ENCODE data around the gene DBNL. TPM values are rescaled to one million over a fixed set of nuclear protein-coding genes. Genes with fewer than 3 reads are reported as not detected.
"Not testable (repeated sequence)": the region's sequence is repeated elsewhere in the genome, so short reads cannot be mapped to it uniquely, and the experiment has no call there.

DBNL gene
- total RNA-seq, 2 donors from 2014 or later, result 93.8 to 137 TPM

- not testable (repeated sequence) for H3K4me1 Mint-ChIP-seq, H3K27ac Mint-ChIP-seq, H3K4me3 Mint-ChIP-seq, H3K9me3 Mint-ChIP-seq, H3K27me3 Mint-ChIP-seq
- peaks cover 12% of the 10 kb centered on the region for H3K36me3 Mint-ChIP-seq (ENCODE audit: low read depth)
- peak; percentile 39 for ATAC-seq (replicated peaks)
Measured at GRCh38 chr7:44036364-44036763, 8.1 kb upstream of the DBNL start.

DNA sequence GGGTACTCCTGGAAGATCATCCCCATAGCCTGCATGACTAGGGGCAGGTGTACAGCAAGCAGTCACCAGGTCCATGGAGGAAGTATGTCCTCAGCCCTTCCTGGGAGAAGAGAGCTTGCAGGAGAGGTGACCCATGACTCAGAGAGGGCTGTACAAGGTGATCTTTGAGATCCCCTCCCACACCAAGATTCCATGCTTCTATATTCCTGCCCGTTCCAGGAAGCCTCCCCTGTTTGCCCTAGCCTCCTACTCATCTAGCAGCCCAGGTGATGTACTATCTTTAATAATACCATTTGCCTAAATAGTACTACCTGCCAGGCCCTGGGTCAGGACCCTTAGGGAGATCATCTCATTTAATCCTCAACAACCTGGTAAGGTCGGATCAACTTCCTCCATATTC is 6.6 kb upstream of the DBNL start:
- H3K36me3 Mint-ChIP-seq (ENCODE audit: low read depth), result peaks cover 12% of the 10 kb centered on the region
- not testable (repeated sequence) for H3K9me3 Mint-ChIP-seq; H3K4me1 Mint-ChIP-seq; H3K27ac Mint-ChIP-seq; H3K4me3 Mint-ChIP-seq; H3K27me3 Mint-ChIP-seq; ATAC-seq (replicated peaks)

DNA sequence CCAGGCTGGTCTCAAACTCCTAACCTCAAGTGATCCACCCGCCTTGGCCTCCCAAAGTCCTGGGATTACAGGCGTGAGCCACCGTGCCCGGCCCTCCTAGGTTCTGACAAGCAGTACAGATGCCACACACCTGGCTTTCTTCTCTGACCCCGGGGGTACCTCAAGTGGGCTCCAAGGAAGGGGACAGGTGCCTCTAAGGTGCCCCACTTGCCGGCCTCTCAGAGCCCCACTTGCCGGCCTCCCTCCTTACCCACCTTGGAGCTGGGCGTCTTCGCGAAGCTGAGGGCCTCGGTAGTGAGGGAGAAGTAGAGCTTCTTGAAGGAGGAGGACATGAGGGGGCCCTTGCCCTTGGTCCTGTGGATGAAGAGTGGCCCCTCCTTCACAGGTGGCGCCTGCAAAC is 5.9 kb upstream of the DBNL start:
- not testable (repeated sequence) for H3K36me3 Mint-ChIP-seq (ENCODE audit: low read depth); H3K27ac Mint-ChIP-seq; H3K27me3 Mint-ChIP-seq; ATAC-seq (replicated peaks); H3K4me3 Mint-ChIP-seq; H3K4me1 Mint-ChIP-seq; H3K9me3 Mint-ChIP-seq

- ATAC-seq (replicated peaks), result peak; percentile 79
- H3K4me1 Mint-ChIP-seq; H3K36me3 Mint-ChIP-seq (ENCODE audit: low read depth); H3K27ac Mint-ChIP-seq; H3K9me3 Mint-ChIP-seq; H3K27me3 Mint-ChIP-seq: not testable (repeated sequence)
- peak overlapping the region; percentile 49 for H3K4me3 Mint-ChIP-seq
Measured at GRCh38 chr7:44038961-44039558, 5.4 kb upstream of the DBNL start.

GRCh38 chr7:44039800-44040492 is 4.6 kb upstream of the DBNL start:
- not testable (repeated sequence) for H3K27me3 Mint-ChIP-seq, H3K27ac Mint-ChIP-seq

DNA sequence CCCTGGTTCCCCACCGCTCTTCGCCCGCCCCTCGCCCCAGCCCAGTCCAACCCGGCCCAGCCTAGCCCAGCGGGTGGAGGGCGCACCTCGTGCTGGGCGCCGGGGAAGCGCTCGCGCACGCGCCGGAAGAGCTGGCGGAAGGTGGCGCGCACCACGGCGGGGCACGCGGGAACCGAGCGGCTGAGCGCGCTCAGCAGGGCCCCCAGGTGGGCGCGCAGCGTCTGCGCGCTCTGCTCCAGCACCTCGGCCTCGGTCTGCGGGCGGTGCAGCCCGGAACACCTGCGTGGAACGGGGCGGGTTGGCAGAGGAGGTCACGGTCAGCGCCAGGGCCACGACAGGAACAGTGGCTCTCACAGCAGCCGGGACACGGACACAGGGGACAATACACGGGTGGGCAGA is 4.0 kb upstream of the DBNL start:
- H3K4me3 Mint-ChIP-seq, result peak overlapping the region; percentile 79
- not testable (repeated sequence) for H3K27me3 Mint-ChIP-seq; H3K27ac Mint-ChIP-seq; H3K36me3 Mint-ChIP-seq (ENCODE audit: low read depth); H3K4me1 Mint-ChIP-seq; H3K9me3 Mint-ChIP-seq
- ATAC-seq (replicated peaks), result peak; percentile 53

More at GRCh38 chr7:44039800-44040492, 4.6 kb upstream of the DBNL start:
- H3K9me3 Mint-ChIP-seq; H3K4me1 Mint-ChIP-seq; H3K36me3 Mint-ChIP-seq (ENCODE audit: low read depth): not testable (repeated sequence)
- H3K4me3 Mint-ChIP-seq, result peak overlapping the region; percentile 79
- ATAC-seq (replicated peaks), result peak; percentile 22

- H3K9me3 Mint-ChIP-seq, result no peaks in the 10 kb centered on the region
- ATAC-seq (replicated peaks), result no peak
- no peak overlapping the region for H3K27ac Mint-ChIP-seq
- H3K27me3 Mint-ChIP-seq, result no peaks in the 10 kb centered on the region
- peaks cover 22% of the 10 kb centered on the region for H3K36me3 Mint-ChIP-seq (ENCODE audit: low read depth)
- peak overlapping the region; percentile 37 for H3K4me3 Mint-ChIP-seq
- peaks cover 19% of the 10 kb centered on the region for H3K4me1 Mint-ChIP-seq
Measured at GRCh38 chr7:44042221-44042620, 2.3 kb upstream of the DBNL start.

DNA sequence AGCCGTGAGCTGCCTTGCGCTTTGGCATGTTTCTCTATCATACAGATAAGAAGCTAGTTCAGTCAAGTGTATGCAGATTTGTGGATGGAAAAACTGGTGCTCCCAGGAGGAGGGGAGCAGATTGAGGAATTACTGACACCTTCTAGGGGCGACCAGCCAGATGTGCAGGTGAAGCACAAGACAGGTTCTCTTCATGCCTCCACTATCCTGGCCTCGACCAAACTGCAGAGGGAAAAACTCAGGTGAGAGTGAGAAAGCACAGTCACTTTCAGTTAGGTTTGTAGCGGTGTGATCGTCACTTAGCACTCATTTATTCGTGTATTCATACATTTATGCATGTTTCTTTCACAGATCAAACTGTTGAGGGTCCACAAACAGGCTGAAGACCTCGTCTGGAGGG is 600 bp upstream of the DBNL start:
- Mint-ChIP-seq H3K27ac (peak overlapping the region; percentile 87), H3K9me3 (no peaks in the 10 kb centered on the region), H3K36me3 (ENCODE audit: low read depth) (peaks cover 37% of the 10 kb centered on the region), H3K4me1 (peaks cover 28% of the 10 kb centered on the region), H3K4me3 (peak overlapping the region; percentile 91), H3K27me3 (no peaks in the 10 kb centered on the region)
- ATAC-seq (replicated peaks), result no peak

GRCh38 chr7:44045226-44046014 is 918 bp downstream of the DBNL start:
- peak overlapping the region; percentile 95 for H3K27ac Mint-ChIP-seq
- peaks cover 52% of the 10 kb centered on the region for H3K36me3 Mint-ChIP-seq (ENCODE audit: low read depth)
- no peak for ATAC-seq (replicated peaks)
- no peaks in the 10 kb centered on the region for H3K27me3 Mint-ChIP-seq
- H3K4me3 Mint-ChIP-seq, result peak overlapping the region; percentile 91
- H3K9me3 Mint-ChIP-seq, result no peaks in the 10 kb centered on the region
- H3K4me1 Mint-ChIP-seq, result peaks cover 28% of the 10 kb centered on the region

GRCh38 chr7:44046321-44047061 is 2.0 kb downstream of the DBNL start:
- Mint-ChIP-seq H3K27me3 (no peaks in the 10 kb centered on the region), H3K4me1 (peaks cover 28% of the 10 kb centered on the region), H3K27ac (peak overlapping the region; percentile 95)

GRCh38 chr7:44048031-44048795 is 3.7 kb downstream of the DBNL start:
- no peak for ATAC-seq (replicated peaks)
- Mint-ChIP-seq H3K4me1 (peaks cover 34% of the 10 kb centered on the region), H3K4me3 (peak overlapping the region; percentile 91)

More at GRCh38 chr7:44046321-44047061, 2.0 kb downstream of the DBNL start:
- peak overlapping the region; percentile 91 for H3K4me3 Mint-ChIP-seq
- ATAC-seq (replicated peaks), result peak; percentile 78
- no peaks in the 10 kb centered on the region for H3K9me3 Mint-ChIP-seq
- H3K36me3 Mint-ChIP-seq (ENCODE audit: low read depth), result peaks cover 62% of the 10 kb centered on the region

GRCh38 chr7:44050121-44050914 is 5.8 kb downstream of the DBNL start:
- Mint-ChIP-seq H3K27ac (peak overlapping the region; percentile 76), H3K4me3 (no peak overlapping the region), H3K4me1 (peaks cover 38% of the 10 kb centered on the region), H3K9me3 (no peaks in the 10 kb centered on the region), H3K27me3 (no peaks in the 10 kb centered on the region), H3K36me3 (ENCODE audit: low read depth) (peaks cover 98% of the 10 kb centered on the region)
- ATAC-seq (replicated peaks), result no peak

More at GRCh38 chr7:44048031-44048795, 3.7 kb downstream of the DBNL start:
- peaks cover 80% of the 10 kb centered on the region for H3K36me3 Mint-ChIP-seq (ENCODE audit: low read depth)
- peak overlapping the region; percentile 76 for H3K27ac Mint-ChIP-seq
- H3K9me3 Mint-ChIP-seq, result no peaks in the 10 kb centered on the region
- H3K27me3 Mint-ChIP-seq, result no peaks in the 10 kb centered on the region

DNA sequence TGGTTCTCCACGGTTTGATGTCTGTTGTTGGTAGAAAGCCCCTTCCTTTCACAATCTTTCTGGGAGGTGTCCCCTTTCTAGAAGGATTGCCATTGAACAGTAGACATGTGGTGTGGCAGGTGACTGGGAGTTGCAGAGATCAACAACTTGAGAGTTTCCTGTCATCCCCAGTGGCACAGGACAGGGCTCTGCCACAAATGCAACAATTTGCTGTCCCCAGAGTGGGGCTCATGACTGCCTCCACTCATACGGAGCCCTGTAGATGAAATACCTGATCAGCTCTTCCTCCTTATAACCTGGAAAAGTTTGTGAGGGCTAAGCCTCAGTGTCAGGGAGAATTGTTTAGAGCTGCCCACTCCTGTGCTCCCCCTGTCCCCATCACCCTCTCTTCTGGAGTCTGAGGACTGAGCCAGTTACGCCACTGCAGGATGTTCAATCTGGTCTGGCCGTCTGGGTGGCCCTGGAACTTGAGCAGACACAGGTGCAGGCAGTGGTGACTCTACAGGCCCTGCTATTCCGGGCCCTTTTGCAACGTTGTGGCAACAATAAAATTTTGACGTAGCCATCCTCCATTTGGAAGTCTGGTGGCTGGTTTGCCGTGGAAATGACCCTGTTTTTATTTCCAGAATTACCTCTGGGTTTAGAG is 6.5 kb downstream of the DBNL start:
- no peak for ATAC-seq (replicated peaks)
- Mint-ChIP-seq H3K9me3 (no peaks in the 10 kb centered on the region), H3K27ac (peak overlapping the region; percentile 76), H3K4me3 (no peak overlapping the region), H3K4me1 (peaks cover 31% of the 10 kb centered on the region), H3K36me3 (ENCODE audit: low read depth) (peaks cover 98% of the 10 kb centered on the region), H3K27me3 (no peaks in the 10 kb centered on the region)

Measured in activated T-helper 17 cell treated with anti-CD3 and anti-CD28 coated beads, Interleukin-2, amount 50 U/mL, for 72 hours (primary cell).